Activated T-helper 1 cell treated with Interleukin-2 at 50 U/mL for 16 hours (primary cell): ENCODE data around the gene NUP214.
A peak's percentile ranks its signal among the peaks of the same experiment; 100 is the strongest.
"Not testable (repeated sequence)": the region's sequence is repeated elsewhere in the genome, so short reads cannot be mapped to it uniquely, and the experiment has no call there.

Experiments
- DNase-seq: peaks from one replicate; pipeline ENCODE4 v3.0.0-alpha.2; 2020; ENCODE audit warnings: low read depth

NUP214 gene

DNA sequence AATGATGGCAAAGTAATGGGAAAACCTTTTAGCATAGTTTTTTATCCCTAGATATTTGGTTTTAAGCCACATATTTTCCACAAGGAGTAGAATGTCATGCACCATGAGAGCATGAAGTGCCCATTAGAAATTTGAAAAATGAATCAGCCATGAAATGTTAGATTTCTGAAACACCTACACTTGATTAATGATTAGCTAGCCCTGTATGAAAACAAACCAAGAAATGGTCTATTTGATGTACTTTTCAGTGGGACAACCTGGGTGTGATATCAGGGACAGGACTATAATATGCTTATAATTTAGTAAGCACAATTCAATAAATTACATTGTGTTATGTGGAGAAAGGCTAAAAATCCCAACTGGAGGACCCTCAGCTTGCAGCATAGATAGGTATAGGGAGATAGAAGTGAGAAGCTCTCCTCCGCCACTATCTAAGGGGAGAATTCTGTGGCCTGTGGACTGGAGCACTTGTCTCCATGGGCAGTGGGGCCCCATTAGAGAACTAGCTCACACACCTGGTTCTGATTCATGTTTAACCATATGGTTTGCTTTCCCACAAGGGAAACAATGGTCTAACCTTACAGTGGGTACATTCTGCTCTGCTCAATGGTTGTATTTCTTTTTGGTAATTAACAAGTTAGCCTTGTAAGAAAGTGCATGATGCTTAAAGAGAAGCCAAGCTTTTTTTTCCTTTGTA, 35.2 kb downstream of the NUP214 start:
- no peak for DNase-seq

DNA sequence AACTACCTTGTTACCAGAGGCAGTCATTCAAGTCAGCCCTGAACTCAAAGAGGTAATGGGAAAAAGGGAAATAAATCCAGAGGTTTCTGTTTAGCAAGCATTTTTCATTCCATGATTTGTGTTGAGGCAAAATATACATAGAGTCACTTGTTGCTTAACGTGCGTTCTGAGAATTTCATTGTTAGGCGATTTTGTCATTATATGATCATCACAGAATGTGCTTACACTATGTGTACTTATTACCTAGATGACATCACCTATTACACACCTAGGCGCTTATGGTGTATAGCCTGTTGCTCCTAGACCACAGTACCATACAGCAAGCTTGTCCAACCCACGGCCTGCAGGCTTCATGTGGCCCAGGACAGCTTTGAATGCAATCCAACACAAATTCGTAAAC, 36.2 kb downstream of the NUP214 start:
- DNase-seq = no peak

DNA sequence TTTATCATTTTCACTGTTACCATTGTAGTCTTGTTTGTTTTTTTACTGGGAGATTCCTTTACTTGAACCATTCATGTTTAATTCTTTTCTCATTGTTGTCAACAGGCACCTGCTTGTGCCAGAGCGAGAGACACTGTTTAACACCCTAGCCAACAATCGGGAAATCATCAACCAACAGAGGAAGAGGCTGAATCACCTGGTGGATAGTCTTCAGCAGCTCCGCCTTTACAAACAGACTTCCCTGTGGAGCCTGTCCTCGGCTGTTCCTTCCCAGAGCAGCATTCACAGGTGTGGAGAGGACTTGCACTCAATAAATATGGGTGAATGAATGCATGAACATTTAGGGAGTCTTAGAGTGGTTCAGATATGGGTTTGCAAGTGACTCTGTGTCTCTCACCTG, 37.5 kb downstream of the NUP214 start:
- no peak for DNase-seq

DNA sequence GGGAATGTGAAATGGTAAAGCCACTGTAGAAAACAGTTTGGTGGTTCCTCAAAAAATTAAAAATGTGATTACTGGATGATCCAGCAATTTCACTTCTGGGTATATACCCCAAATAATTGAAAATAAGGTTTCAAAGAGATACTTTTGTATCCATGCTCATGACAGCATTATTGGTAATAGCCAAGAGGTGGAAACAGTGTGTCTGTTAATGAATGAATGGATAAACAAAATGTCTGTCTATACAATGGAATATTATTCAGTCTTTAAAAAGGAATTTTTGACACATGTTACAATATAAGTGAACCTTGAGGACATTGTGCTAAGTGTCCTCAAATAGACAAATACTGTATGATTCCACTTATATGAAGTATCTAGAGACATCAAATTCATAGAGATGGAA, 40.1 kb downstream of the NUP214 start:
- DNase-seq = no peak

DNA sequence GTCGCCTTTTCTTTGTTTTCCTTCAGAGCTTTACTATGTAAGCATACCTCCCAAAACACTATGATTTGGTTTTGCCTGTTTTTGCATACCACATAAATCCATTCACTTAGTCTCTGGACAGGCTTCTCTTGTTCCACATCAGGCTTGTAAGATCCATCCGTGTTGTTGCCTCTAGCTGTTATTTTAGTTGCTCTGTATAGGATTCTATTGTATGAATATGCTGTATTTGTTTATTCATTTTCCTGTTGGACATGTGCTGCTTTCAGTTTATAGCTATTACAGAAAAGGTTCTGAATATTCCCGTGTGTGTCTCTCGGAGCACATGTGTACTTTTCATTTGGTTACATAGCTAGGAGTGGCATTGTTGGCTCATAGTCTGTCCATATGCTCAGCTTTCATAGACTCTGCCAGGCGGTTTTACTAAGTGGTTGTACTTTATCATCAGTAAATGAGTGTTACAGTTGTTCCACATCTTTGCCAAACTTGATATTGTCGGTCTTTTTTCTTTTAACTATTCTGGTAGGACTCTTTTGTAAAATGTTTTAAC, 41.8 kb downstream of the NUP214 start:
- DNase-seq = no peak

DNA sequence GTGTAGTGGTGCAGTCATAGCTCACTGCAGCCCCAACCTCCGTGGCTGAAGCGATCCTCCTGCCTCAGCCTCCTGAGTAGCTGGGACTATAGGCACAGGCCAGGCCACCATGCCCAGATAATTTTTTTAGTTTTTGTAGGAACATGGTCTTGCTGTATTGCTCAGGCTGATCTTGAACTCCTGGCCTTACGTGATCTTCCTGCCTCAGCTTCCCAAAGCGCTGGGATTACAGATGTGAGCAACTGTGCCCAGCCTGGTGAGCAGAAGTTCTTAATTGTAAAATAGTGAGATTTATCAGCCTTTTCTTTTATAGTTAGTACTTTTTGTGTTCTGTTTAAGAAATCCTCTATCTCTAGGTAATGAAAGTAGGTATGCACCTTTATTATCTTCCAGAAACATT, 42.5 kb downstream of the NUP214 start:
- DNase-seq = no peak

DNA sequence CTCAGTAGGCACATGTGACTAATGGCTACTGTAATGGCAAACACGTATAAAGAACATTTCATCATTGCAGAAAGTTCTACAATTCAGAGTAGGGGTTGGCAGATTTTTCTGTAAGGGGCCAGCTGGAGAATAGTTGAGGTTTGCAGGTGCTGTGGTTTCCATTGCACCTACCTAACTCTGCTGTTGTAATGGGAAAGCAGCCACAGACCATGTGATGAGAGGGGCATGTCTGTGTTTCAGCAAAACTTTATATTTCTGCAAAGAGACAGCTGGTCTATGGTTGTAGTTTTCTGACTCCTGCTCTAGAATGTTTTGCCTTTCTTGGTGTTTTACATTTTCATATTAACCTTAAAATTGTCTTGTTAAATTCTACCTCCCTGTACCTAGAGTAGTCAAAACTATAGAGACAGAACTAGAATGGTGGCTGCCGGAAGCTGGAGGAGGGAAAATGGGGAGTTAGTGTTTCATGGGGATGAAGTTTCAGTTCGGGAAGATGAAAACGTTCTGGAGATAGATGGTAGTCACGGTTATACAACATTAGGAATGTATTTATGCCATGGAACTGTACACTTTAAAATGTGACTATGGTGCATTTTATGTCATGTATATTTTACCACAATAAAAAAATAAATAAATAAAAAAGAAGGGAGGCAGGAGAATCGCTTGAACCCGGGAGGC, 44.3 kb downstream of the NUP214 start:
- DNase-seq = no peak

DNA sequence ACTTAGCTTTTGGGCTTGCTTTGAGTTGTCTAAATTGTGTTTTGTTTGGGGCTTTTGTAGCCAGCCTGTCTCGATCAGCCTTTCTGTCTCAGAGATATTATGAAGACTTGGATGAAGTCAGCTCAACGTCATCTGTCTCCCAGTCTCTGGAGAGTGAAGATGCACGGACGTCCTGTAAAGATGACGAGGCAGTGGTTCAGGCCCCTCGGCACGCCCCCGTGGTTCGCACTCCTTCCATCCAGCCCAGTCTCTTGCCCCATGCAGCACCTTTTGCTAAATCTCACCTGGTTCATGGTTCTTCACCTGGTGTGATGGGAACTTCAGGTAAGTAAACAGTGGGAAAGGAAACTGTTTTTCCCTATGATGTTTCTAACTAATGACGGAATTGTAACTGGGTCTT, 48.6 kb downstream of the NUP214 start:
- no peak for DNase-seq

DNA sequence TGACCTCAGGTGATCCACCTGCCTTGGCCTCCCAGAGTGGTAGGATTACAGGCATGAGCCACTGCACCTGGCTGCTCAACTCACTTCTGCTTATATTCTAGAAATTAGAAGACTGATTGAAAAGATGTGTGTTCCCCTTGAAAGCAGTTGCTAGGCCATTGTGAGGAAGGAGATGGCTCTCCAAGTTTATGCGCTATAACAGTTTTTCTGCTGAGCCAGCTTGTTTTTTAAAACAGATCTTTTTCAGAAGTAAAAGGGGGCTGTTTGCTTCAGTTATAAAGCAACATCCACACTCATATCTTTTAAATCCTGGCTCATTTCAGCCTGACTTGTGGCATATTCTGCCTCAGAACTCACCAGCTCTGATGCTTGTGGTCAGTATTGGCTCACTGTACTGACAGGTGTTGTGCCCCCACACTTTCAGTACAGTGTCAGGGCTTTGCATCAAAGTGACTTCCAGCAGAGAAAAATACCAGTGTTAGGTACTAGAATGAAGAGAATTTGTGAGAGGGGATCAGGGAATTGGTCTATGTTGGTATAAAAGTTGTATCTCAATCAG, 49.4 kb downstream of the NUP214 start:
- DNase-seq = no peak

DNA sequence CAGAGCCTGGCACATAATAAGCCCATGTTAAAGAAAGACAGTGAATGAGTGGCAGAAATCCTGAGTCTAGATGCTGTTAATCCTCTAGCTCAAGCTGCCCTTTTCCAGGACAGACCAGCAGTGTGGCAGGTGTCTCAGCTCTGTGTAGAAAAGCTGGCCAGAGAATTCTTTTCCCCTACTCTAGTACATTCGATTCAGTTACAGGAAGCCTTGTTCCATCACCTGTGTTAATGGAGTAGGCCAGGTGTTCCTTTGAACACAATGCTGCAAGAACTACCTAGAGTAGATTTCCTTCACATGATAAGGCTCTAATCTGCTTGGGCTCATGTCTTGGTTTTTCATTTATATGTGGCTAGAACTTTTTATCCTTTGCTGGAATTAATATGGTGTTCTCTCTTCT, 52.5 kb downstream of the NUP214 start:
- DNase-seq = no peak

DNA sequence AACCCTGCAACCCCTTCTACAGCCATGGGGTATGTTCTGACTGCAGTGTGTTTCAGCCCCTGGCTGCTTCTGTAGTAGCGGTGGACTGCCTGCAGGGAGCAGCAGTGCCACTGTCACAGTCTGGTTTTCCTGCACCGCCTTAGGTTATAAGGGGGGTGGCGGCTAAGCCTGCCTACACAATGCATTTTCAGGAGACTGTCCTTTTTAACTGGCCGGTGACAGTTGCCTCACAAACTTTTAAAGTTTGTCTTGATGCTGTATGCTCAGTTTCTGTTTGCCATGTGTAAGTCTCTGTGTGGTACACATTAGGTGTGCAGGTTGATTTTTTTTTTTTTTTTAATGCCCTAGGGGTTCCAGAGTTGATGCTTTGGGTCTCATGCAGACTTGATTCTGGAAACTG, 53.0 kb downstream of the NUP214 start:
- DNase-seq = peak; percentile 61

DNA sequence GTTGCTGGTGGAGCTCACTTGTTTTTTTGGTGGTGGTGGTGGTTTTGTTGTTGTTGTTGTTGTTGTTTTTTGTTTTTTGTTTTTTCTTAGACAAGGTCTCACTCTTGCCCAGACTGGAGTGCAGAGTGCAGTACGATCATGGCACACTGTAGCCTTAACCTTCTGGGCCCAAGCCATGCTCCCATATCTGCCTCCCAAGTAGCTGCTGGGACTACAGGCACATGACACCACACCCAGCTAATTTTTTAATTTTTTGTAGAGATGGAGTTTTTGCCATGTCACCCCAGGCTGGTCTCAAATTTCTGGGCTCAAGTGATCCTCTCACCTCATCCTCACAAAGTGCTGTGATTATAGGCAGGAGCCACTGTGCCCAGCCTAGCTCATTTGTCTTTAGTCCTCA, 53.5 kb downstream of the NUP214 start:
- no peak for DNase-seq

DNA sequence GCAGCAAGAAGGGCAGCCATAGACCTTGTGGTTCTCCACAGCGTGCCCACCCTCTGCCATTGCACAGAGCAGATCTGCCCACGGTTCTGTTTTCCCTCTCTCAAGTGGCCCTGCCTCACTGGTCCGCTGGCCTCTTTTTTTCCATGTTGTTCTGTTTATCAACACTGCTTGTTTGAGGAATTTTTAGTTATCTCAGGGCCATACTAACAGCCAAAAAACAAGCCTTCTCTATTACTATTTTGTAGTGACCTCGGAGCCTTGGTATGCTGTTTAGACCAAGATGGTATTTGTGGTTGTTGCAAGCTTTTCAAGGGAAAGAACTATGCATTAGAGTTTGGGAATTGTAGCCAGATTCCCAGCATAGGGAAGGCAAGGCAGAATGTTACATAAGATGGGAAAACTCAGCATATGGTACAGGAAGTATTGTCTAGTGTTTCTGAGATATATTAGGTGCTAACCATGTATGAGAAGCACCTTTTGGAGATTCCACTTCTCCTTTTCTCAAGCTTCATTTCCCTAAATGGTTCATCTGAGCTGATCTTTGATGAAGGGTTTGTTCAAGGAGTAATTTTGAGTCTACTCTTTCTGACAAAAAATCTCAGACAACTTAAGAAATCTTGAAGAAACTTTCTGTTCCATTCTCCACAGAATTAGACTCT, 54.3 kb downstream of the NUP214 start:
- no peak for DNase-seq

DNA sequence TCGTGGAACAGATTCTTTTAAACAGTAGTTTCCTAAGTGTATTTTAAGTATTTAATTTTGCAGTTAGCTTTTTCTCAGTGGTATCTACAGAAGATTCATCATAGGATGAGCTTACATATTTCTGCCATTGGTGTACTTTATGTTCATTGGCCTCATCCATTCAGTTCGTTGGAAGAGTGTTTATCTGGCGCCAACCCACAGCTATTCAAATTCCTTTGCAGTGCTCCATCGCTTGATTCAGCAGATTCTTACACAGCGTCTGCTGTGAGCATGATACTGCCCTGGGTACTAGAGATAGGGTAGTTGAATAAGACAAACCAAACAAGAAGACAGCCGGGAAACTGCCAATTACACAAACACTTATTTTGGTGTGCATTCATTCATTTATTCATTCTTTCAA, 55.1 kb downstream of the NUP214 start:
- no peak for DNase-seq

DNA sequence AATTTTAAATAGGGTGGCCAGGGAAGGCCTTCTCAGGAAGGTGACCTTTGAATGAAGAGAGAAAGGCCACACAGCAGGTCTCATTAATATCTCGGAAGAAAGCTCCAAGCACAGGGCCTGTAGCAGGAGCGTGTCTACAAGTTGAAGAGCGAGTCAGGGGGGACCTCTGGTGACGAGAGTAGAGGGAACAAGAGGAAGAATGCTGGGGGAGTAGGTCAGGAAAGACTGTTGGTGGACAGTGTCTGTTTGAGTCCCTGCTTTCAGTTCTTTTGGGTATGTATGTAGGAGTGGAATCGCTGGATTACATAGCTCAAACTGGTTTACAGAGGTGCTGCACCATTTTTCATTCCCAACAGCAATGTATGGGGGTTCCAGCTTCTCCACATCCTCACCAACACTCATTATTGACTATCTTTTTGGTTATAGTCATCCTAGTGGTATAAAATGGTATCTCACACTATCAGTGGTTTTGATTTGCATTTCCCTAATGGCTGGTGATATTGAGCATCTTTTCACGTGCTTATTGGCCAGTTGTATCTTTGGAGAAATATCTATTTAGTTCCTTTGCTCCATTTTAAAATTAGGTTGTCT, 55.8 kb downstream of the NUP214 start:
- DNase-seq = no peak

DNA sequence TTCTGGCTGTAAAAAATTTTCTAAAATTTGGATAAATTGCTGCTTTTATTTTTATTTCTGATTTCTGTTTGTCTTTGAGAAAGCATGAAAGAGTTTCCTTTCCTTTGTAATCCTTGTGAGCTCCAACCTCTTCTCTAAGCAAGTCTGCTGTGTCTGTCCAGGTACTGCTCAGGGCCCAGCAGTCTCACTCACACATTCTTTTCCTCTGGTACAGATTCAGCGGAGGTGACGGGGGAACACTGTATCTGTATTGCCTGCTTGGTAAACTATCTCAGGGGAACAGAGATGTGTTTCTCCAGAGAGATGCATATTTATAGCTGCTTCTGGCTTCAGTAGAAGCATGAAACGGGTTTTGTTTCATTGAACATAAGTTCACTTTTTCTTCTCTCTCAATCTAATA, 60.5 kb downstream of the NUP214 start:
- DNase-seq = no peak

DNA sequence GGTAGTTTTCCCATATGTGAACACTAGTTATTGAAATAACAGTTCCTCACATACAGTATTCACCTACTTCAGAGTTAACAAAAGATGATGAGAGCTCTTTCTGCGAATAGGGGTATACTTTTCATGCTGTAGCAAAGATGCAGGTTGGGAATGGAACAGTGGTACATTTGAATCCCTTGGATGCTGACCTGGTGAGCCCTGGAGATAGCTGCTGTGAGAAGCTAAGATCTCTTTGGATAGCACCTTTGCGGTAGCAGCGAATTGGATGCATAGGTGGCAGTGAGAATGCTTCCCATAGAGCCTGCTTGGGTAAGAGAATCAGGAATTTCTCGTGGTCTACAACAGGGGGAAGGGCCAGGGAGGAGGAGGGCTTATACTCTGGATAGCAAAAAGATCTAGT, 61.2 kb downstream of the NUP214 start:
- DNase-seq = no peak

DNA sequence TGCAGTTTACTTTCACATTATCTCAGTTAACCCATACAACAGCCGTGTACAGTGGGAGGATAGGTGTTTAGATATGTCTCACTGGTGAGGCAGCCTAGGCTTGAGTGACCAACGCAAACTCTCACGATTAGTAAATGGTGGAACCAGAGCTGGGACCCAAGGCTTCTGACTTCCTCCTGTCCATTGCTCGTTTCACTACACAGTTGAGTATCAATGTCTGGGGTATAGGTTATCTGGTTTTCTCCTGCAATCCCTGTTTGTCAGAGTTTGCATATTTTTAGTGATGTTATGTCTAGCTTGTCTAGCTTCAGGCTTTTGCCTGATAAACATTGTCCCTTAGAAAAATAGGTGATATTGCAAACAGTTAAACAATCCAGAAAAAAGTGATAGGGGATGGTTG, 62.6 kb downstream of the NUP214 start:
- DNase-seq = no peak

DNA sequence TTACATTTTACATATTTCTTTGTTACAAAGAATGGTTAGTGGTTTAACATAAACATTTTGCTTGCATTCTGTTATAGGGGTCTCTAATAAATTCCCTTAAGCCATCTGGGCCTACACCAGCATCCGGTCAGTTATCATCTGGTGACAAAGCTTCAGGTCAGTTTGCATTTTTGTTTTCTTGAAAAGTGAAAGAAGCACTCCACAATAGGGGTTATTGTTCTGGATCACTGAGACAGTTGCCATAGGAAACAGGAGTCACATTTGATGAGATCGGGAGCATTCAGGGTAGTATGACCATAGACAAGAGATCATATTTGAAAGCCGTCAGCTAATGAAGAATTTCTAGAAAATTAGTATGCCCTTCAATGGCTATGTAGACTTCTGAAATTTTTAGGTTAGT, 63.6 kb downstream of the NUP214 start:
- no peak for DNase-seq

DNA sequence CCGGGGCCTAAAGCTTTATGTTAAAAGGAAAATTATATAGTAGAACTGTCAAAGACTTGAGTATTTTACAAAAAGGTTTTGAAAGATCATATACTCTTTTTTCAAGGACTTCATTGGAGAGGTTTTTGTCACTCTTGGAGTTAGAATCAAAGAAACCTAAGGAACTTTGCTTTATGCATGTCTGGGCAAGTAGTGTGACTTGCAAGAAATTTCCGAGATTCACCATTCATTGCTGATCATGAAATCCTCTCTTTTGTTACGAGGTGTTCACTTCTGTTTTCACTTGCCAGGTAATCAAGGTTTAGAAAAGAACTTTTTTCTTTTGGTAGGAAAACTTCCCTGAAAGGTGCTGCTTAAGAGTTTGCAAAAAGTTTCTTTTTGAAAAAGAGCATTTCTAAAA, 64.8 kb downstream of the NUP214 start:
- DNase-seq = no peak

DNA sequence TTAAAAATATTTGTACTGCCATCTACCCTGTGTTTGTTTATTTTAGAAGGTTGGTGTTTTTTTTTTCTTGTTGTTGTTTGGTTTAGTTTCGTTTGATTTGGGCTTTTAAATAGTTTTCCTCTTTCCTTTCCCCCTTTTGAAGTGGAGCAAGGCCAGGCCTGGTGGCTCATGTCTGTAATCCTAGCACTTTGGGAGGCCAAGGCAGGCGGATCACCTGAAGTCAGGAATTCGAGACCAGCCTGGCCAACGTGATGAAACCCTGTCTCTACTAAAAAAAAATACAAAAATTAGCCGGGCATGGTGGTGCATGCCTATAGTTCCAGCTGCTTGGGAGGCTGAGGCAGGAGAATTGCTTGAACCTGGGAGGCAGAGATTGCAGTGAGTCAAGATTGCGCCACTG, 65.6 kb downstream of the NUP214 start:
- not testable (repeated sequence) for DNase-seq

DNA sequence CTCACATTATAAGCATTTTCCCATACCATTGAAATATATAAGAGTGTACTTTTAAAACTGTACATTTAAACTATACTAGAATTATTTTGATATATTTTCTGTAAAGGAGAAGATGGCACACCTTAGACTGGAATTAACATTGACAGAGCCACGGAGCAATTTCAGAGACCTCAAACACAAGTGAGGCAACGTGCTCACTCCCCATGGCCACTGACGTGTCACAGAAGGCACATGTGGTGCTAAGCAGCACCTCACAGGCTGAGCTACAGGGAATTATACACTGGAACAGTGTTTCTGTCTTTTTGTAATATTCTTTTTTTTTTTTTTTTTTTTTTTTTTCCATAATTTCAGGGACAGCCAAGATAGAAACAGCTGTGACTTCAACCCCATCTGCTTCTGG, 66.5 kb downstream of the NUP214 start:
- no peak for DNase-seq

DNA sequence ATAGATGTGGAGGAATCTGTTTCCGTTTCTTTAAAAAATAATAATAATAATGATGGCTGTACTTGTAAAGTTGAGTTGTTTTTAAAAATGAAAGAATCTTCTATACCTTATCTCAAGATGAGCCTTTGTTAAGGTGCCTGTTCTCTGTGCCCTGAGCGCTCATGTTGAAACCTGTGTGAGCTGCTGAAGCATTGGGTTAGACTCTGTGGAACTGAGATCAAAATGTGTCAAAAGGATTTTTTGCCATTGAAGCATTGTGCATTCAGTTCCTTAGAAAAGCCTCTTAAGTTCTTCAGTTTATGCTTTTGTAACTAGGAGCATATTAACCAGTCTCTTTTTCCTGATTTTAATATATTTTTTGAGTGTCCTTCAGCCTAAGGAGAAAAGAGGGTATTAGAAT, 67.7 kb downstream of the NUP214 start:
- DNase-seq = no peak
